Measurements from ENCODE around the gene PLA2G2F. TPM values are rescaled to one million over a fixed set of nuclear protein-coding genes. Genes with fewer than 3 reads are reported as not detected.

The PLA2G2F gene
- total RNA-seq, 1 experiment from 2014 or later: not detected

DNA sequence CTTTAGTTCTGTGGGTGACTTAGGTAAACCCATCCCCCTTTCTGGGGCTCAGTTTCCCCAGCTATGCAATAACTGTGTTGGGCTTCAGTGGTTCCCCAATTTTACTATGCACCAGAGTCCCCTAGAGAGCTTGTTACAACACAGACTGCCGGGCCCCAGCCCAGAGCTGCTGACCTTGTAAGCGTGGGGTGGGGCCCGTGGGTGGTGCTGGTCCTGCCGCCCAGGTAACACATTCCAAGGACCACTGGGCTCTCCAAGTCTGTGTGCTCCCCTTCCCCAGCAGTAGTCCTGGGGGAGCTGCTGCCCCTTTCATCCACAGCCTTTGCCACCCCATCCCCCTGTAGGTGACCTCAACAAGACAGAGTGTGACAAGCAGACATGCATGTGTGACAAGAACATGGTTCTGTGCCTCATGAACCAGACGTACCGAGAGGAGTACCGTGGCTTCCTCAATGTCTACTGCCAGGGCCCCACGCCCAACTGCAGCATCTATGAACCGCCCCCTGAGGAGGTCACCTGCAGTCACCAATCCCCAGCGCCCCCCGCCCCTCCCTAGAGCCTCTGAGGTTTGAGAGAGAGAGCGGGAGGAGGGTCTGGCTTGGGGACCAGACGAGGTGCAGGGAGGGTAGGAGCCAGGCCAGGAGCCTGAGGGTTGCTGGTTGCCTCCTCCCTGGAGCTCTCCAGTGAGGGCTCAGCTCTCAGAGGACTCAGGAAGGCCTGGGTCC lies 8.9 kb downstream of the PLA2G2F start:
- in situ Hi-C loops (cut with HindIII; ENCODE audit: low pct_unique_long_range_greater_than_20kb, low sequenced_read_pairs) (no loop called here), intact Hi-C loops (cut with micrococcal nuclease; ENCODE audit: unreplicated experiment) (no loop called here)
- no peaks in the 10 kb centered on the region for H3K27me3 ChIP-seq (ENCODE audit: control insufficient read depth, insufficient read depth, low read length)
- ChIA-PET POLR2A (no interaction called here), CTCF (interaction anchor here (0.7 to 1.0 kb wide), 2 partner anchors 191 to 487 kb away, joined by 3 to 4 read pairs; no protein-coding TSS in a partner anchor)
- no peak for ATAC-seq
- TF ChIP-seq POLR2AphosphoS5 (IDR thresholded peaks at IDR 0.05; ENCODE audit: low read depth, low read length) (no peak), SIN3A (IDR thresholded peaks at IDR 0.05; ENCODE audit: borderline replicate concordance, insufficient read depth, low read depth, low read length) (no peak), TCF7L2 (IDR thresholded peaks at IDR 0.05; ENCODE audit: low read depth, low read length) (no peak)
- TF ChIP-seq, protein P1, sequence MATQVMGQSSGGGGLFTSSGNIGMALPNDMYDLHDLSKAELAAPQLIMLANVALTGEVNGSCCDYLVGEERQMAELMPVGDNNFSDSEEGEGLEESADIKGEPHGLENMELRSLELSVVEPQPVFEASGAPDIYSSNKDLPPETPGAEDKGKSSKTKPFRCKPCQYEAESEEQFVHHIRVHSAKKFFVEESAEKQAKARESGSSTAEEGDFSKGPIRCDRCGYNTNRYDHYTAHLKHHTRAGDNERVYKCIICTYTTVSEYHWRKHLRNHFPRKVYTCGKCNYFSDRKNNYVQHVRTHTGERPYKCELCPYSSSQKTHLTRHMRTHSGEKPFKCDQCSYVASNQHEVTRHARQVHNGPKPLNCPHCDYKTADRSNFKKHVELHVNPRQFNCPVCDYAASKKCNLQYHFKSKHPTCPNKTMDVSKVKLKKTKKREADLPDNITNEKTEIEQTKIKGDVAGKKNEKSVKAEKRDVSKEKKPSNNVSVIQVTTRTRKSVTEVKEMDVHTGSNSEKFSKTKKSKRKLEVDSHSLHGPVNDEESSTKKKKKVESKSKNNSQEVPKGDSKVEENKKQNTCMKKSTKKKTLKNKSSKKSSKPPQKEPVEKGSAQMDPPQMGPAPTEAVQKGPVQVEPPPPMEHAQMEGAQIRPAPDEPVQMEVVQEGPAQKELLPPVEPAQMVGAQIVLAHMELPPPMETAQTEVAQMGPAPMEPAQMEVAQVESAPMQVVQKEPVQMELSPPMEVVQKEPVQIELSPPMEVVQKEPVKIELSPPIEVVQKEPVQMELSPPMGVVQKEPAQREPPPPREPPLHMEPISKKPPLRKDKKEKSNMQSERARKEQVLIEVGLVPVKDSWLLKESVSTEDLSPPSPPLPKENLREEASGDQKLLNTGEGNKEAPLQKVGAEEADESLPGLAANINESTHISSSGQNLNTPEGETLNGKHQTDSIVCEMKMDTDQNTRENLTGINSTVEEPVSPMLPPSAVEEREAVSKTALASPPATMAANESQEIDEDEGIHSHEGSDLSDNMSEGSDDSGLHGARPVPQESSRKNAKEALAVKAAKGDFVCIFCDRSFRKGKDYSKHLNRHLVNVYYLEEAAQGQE (IDR thresholded peaks at IDR 0.05; ENCODE audit: insufficient read depth in 1 of 2, low read depth in 2 of 2, low read length in 1 of 2): no peak
- TF ChIP-seq, protein P2, sequence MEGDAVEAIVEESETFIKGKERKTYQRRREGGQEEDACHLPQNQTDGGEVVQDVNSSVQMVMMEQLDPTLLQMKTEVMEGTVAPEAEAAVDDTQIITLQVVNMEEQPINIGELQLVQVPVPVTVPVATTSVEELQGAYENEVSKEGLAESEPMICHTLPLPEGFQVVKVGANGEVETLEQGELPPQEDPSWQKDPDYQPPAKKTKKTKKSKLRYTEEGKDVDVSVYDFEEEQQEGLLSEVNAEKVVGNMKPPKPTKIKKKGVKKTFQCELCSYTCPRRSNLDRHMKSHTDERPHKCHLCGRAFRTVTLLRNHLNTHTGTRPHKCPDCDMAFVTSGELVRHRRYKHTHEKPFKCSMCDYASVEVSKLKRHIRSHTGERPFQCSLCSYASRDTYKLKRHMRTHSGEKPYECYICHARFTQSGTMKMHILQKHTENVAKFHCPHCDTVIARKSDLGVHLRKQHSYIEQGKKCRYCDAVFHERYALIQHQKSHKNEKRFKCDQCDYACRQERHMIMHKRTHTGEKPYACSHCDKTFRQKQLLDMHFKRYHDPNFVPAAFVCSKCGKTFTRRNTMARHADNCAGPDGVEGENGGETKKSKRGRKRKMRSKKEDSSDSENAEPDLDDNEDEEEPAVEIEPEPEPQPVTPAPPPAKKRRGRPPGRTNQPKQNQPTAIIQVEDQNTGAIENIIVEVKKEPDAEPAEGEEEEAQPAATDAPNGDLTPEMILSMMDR (IDR thresholded peaks at IDR 0.05): no peak
- no peak for DNase-seq (ENCODE audit: low read depth, low spot score)
- H3K36me3 ChIP-seq (ENCODE audit: control insufficient read depth, insufficient read depth, low read length): no peaks in the 10 kb centered on the region
- BruUV-seq (replicated peaks): no TSS peak
- no peak overlapping the region for H3K4me3 ChIP-seq (ENCODE audit: low read depth in 2 of 2, low read length in 2 of 2)
- peaks cover 4% of the 10 kb centered on the region; the same call in 1 of the 2 replicates for H3K4me1 ChIP-seq (ENCODE audit: control insufficient read depth, insufficient read depth, low read length)
- no peak overlapping the region for H3K27ac ChIP-seq (ENCODE audit: low read length)
- H3K9me3 ChIP-seq (ENCODE audit: control insufficient read depth, insufficient read depth, low read depth, low read length): no peaks in the 10 kb centered on the region

DNA sequence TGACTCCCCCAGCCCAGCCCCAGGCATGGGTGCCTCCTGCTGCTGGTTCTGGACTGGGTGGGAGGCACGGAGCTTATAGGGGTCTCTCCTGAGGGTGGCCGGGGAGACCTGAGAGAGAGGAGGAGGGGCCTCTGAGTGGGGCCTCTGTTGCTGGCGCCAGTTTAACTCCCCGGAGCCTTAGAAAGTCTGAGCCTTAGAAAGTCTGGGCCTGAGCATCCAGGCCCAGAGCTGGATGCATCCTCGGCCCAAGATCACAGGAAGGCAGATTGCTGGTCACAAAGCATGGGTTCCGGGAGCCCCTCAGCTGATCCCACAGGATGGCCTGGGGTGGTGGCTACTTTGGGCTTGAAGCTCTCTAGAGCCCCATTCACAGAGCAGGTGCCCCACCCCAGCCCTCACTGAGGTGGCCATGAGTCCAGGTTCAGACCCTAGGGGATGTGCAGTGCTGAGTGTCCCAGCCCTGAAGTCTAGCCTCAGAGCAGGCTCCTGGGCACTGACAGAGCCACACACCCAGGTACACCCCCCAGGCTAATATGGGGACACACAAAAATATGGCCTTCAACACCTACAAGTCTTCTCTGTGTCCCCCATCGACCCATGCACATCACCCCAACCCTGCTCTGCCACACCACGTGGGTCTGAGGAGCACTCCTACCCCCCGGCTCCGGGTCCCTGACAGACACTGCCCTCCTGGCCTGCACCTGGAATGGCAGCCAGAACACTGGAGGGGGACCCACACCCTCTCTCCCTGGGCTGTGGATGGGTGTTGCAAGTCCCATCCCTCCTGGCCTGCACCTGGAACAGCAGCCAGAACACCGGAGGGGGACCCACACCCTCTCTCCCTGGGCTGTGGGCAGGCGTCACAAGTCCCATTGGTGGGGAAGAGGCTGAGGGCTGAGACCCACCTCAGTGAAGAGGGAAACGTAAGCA lies 9.7 kb downstream of the PLA2G2F start:
- ChIA-PET CTCF (interaction anchor here (1.0 kb wide), 1 partner anchor 487 kb away, joined by 3 read pairs; no protein-coding TSS in a partner anchor), POLR2A (no interaction called here)
- ATAC-seq: no peak
- in situ Hi-C loops (cut with HindIII; ENCODE audit: low pct_unique_long_range_greater_than_20kb, low sequenced_read_pairs) (no loop called here), intact Hi-C loops (cut with micrococcal nuclease; ENCODE audit: unreplicated experiment) (no loop called here)
- no peaks in the 10 kb centered on the region for H3K9me3 ChIP-seq (ENCODE audit: control insufficient read depth, insufficient read depth, low read depth, low read length)
- no TSS peak for BruUV-seq (replicated peaks)
- H3K4me1 ChIP-seq (ENCODE audit: control insufficient read depth, insufficient read depth, low read length): peaks cover 4% of the 10 kb centered on the region; the same call in 1 of the 2 replicates
- no peaks in the 10 kb centered on the region for H3K36me3 ChIP-seq (ENCODE audit: control insufficient read depth, insufficient read depth, low read length)
- DNase-seq (ENCODE audit: low read depth, low spot score): no peak
- no peak overlapping the region for H3K27ac ChIP-seq (ENCODE audit: low read length)
- H3K27me3 ChIP-seq (ENCODE audit: control insufficient read depth, insufficient read depth, low read length): no peaks in the 10 kb centered on the region
- TF ChIP-seq, protein P1 (IDR thresholded peaks at IDR 0.05; ENCODE audit: insufficient read depth in 1 of 2, low read depth in 2 of 2, low read length in 1 of 2): no peak
- TF ChIP-seq POLR2AphosphoS5 (IDR thresholded peaks at IDR 0.05; ENCODE audit: low read depth, low read length) (no peak), SIN3A (IDR thresholded peaks at IDR 0.05; ENCODE audit: borderline replicate concordance, insufficient read depth, low read depth, low read length) (no peak)
- H3K4me3 ChIP-seq (ENCODE audit: low read depth in 2 of 2, low read length in 2 of 2): no peak overlapping the region
